NB4 (cell line): Measurements from ENCODE around the gene NEURL2.

Experiments used
- MAX ChIP-seq: IDR thresholded peaks from 2 replicates; pipeline ENCODE4 v1.6.1; 2011; ENCODE audit warnings: low read depth, low read length
- MYC ChIP-seq: IDR thresholded peaks from 2 replicates; pipeline ENCODE4 v1.6.1; 2011; ENCODE audit warnings: low read depth, low read length
- POLR2A ChIP-seq: IDR thresholded peaks from 2 replicates; pipeline ENCODE4 v1.6.1; 2011; ENCODE audit warnings: mild to moderate bottlenecking; ENCODE audit not compliant: insufficient read length; ENCODE audit errors: extremely low read depth
- TF ChIP-seq, protein P1 (sequence below): IDR thresholded peaks from one replicate; pipeline ENCODE4 v1.5.1; 2012; ENCODE audit warnings: low read depth, low read length

DNA sequence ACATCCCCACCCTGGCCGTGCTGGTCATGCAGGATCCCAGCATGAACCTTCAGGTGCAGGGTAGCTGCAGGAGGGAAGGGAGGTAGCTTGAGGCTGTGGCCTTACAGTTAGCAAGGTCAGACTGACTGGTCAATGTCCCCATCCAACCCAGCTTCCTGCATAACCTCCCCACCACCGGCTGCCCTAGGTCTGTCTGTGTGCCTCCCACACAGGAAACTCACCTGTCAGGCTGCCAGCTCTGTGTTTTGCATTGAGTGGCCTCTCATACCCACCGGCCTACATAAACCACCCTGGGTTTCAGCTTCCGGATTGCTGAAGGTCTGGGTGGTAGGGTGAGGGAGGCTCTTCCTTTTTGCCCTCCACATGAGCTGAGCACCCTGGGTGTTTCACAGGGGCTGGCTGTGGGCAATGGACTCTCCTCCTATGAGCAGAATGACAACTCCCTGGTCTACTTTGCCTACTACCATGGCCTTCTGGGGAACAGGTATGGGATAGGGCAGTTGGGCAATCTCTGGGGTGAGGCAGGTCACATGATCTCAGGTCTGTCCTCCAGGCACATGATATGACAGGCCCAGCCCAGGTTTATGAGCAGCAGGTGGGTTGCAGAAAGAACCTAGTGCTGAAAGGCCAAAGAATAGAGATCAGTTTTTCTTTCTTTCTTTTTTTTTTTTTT is 2.0 kb upstream of the NEURL2 start:
- TF ChIP-seq MAX, result no peak
- TF ChIP-seq, protein P1, sequence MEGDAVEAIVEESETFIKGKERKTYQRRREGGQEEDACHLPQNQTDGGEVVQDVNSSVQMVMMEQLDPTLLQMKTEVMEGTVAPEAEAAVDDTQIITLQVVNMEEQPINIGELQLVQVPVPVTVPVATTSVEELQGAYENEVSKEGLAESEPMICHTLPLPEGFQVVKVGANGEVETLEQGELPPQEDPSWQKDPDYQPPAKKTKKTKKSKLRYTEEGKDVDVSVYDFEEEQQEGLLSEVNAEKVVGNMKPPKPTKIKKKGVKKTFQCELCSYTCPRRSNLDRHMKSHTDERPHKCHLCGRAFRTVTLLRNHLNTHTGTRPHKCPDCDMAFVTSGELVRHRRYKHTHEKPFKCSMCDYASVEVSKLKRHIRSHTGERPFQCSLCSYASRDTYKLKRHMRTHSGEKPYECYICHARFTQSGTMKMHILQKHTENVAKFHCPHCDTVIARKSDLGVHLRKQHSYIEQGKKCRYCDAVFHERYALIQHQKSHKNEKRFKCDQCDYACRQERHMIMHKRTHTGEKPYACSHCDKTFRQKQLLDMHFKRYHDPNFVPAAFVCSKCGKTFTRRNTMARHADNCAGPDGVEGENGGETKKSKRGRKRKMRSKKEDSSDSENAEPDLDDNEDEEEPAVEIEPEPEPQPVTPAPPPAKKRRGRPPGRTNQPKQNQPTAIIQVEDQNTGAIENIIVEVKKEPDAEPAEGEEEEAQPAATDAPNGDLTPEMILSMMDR, result no peak
- no peak for TF ChIP-seq POLR2A
- no peak for TF ChIP-seq MYC
